ENCODE measurements around the gene AGBL1. TPM values are rescaled to one million over a fixed set of nuclear protein-coding genes. Genes with fewer than 3 reads are reported as not detected.

The AGBL1 gene
- total and polyA plus RNA-seq, 2 experiments from 2014 or later, result not detected

- Histone ChIP-seq H3K36me3 (ENCODE audit: low read depth) (no peaks in the 10 kb centered on the region), H3K4me3 (no peak overlapping the region), H3K4me1 (ENCODE audit: insufficient read depth) (no peaks in the 10 kb centered on the region), H3K79me2 (ENCODE audit: insufficient read depth) (no peaks in the 10 kb centered on the region), H3K9me2 (ENCODE audit: insufficient read depth) (no peaks in the 10 kb centered on the region), H3F3A (ENCODE audit: insufficient read depth) (no peaks in the 10 kb centered on the region), H3K27me3 (replicated peaks; ENCODE audit: insufficient read depth) (no peaks in the 10 kb centered on the region), H4K20me1 (ENCODE audit: insufficient read depth) (no peaks in the 10 kb centered on the region), H3K9me3 (ENCODE audit: low read depth) (no peaks in the 10 kb centered on the region), H3K9ac (no peak overlapping the region), H3K27ac (no peak overlapping the region), H2AFZ (no peak overlapping the region), H3K4me2 (ENCODE audit: unreplicated experiment) (no peak overlapping the region)
- no peak for DNase-seq
- 15 to 16% methylated on average over 10 of the region's 10 CpGs for WGBS, 2 experiments (ENCODE audit: low coverage in 1 of 2, low lambda C conversion rate in 2 of 2, missing lambda C conversion rate in 2 of 2)
- in situ Hi-C loops (cut with MboI), result no loop called here
- TF ChIP-seq EZH2 (IDR thresholded peaks at IDR 0.05; ENCODE audit: insufficient read depth, poor library complexity, severe bottlenecking) (no peak), EZH2phosphoT487 (IDR thresholded peaks at IDR 0.05; ENCODE audit: insufficient read depth, low read depth) (no peak)
These were observed 799.9 kb downstream of the AGBL1 start for GRCh38 chr15:86879250-86880229.

- H3K27ac ChIP-seq, result no peak overlapping the region
- no peak for TF ChIP-seq EZH2 (IDR thresholded peaks at IDR 0.05; ENCODE audit: insufficient read depth, poor library complexity, severe bottlenecking)
- no peak for TF ChIP-seq EZH2phosphoT487 (IDR thresholded peaks at IDR 0.05; ENCODE audit: insufficient read depth, low read depth)
- no peaks in the 10 kb centered on the region for H3K27me3 ChIP-seq (replicated peaks; ENCODE audit: insufficient read depth)
- H3F3A ChIP-seq (ENCODE audit: insufficient read depth), result no peaks in the 10 kb centered on the region
- DNase-seq, result no peak
- H4K20me1 ChIP-seq (ENCODE audit: insufficient read depth), result no peaks in the 10 kb centered on the region
- WGBS, 2 experiments (ENCODE audit: low coverage in 1 of 2, low lambda C conversion rate in 2 of 2, missing lambda C conversion rate in 2 of 2), result 0 to 6% methylated on average over 1 of the region's 1 CpG
- no peak overlapping the region for H2AFZ ChIP-seq
- peaks cover 7% of the 10 kb centered on the region for H3K9me3 ChIP-seq (ENCODE audit: low read depth)
- no peaks in the 10 kb centered on the region for H3K9me2 ChIP-seq (ENCODE audit: insufficient read depth)
- no peak overlapping the region for H3K4me2 ChIP-seq (ENCODE audit: unreplicated experiment)
- H3K4me1 ChIP-seq (ENCODE audit: insufficient read depth), result no peaks in the 10 kb centered on the region
- H3K79me2 ChIP-seq (ENCODE audit: insufficient read depth), result no peaks in the 10 kb centered on the region
- H3K4me3 ChIP-seq, result no peak overlapping the region
- H3K9ac ChIP-seq, result no peak overlapping the region
- H3K36me3 ChIP-seq (ENCODE audit: low read depth), result no peaks in the 10 kb centered on the region
- in situ Hi-C loops (cut with MboI), result no loop called here
These were observed 805.9 kb downstream of the AGBL1 start for GRCh38 chr15:86885616-86886015.

DNA sequence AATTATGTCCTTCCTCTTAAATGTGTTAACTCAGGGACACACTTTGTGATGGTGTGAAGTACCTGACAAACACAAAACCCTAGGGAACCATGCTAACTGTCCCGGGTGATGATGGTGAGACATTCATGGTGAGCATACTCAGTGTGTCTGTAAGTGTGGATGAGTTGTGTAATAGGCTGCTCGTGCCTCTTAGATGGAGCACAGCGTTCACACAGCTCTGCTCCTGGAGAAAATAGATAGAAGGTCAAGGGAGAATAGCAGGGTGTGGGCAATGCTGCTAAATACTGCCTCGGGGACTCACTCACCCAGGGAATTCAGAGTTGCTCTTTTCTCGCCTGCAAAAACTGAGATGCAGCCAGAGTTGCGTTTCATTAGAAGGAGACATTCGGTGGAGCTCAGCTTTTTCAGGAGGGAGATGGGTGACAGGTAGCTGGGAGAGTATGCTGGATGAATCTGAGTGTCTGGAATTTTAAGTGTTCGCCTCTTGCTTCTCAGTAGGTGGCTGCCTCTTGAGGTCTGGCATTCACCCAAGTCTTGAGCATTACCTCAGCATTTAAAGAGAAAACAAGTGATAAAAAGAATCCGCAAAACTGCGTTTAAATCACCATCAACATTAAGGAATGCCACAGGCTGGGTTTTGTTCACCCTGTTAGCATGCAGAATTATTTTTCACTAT is 813.2 kb downstream of the AGBL1 start:
- WGBS, 2 experiments (ENCODE audit: low coverage in 1 of 2, low lambda C conversion rate in 2 of 2, missing lambda C conversion rate in 2 of 2), result 2 to 5% methylated on average over 10 of the region's 10 CpGs
- H3K27me3 ChIP-seq (replicated peaks; ENCODE audit: insufficient read depth), result no peaks in the 10 kb centered on the region
- H3K27ac ChIP-seq, result no peak overlapping the region
- peaks cover 4% of the 10 kb centered on the region for H3K9me3 ChIP-seq (ENCODE audit: low read depth)
- DNase-seq, result no peak
- H3K79me2 ChIP-seq (ENCODE audit: insufficient read depth), result no peaks in the 10 kb centered on the region
- no peak overlapping the region for H3K4me2 ChIP-seq (ENCODE audit: unreplicated experiment)
- H3K36me3 ChIP-seq (ENCODE audit: low read depth), result no peaks in the 10 kb centered on the region
- H3K9me2 ChIP-seq (ENCODE audit: insufficient read depth), result no peaks in the 10 kb centered on the region
- H3F3A ChIP-seq (ENCODE audit: insufficient read depth), result no peaks in the 10 kb centered on the region
- no peak overlapping the region for H2AFZ ChIP-seq
- H3K4me1 ChIP-seq (ENCODE audit: insufficient read depth), result no peaks in the 10 kb centered on the region
- no peak for TF ChIP-seq EZH2phosphoT487 (IDR thresholded peaks at IDR 0.05; ENCODE audit: insufficient read depth, low read depth)
- no peak for TF ChIP-seq EZH2 (IDR thresholded peaks at IDR 0.05; ENCODE audit: insufficient read depth, poor library complexity, severe bottlenecking)
- in situ Hi-C loops (cut with MboI), result no loop called here
- no peak overlapping the region for H3K4me3 ChIP-seq
- no peaks in the 10 kb centered on the region for H4K20me1 ChIP-seq (ENCODE audit: insufficient read depth)
- no peak overlapping the region for H3K9ac ChIP-seq

DNA sequence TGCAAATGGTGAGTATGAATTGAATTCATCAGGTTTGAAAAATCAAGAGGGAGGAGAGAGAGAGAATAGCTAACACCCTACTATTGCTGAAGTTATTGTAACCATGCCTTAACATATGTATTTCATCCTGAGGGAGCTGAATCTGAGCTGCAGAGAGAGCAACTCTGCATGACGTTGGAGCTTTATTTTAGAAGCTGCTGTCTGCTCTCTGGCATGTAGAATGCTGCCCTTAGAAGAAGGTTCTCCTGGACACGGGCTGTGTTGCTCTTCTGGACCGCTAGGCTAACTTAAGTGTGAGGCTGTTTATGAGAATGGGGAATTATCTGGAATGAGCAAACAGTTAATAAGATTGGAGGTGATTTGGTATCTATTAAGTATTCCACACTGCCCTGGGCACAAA is 814.6 kb downstream of the AGBL1 start:
- H3K36me3 ChIP-seq (ENCODE audit: low read depth), result no peaks in the 10 kb centered on the region
- H4K20me1 ChIP-seq (ENCODE audit: insufficient read depth), result no peaks in the 10 kb centered on the region
- peaks cover 4% of the 10 kb centered on the region for H3K9me3 ChIP-seq (ENCODE audit: low read depth)
- H3K79me2 ChIP-seq (ENCODE audit: insufficient read depth), result no peaks in the 10 kb centered on the region
- H3K4me2 ChIP-seq (ENCODE audit: unreplicated experiment), result no peak overlapping the region
- no peaks in the 10 kb centered on the region for H3F3A ChIP-seq (ENCODE audit: insufficient read depth)
- WGBS, 2 experiments (ENCODE audit: low coverage in 1 of 2, low lambda C conversion rate in 2 of 2, missing lambda C conversion rate in 2 of 2), result 13 to 22% methylated on average over 3 of the region's 3 CpGs
- H3K9me2 ChIP-seq (ENCODE audit: insufficient read depth), result no peaks in the 10 kb centered on the region
- in situ Hi-C loops (cut with MboI), result no loop called here
- H3K4me1 ChIP-seq (ENCODE audit: insufficient read depth), result no peaks in the 10 kb centered on the region
- H3K4me3 ChIP-seq, result no peak overlapping the region
- no peak overlapping the region for H3K9ac ChIP-seq
- TF ChIP-seq EZH2phosphoT487 (IDR thresholded peaks at IDR 0.05; ENCODE audit: insufficient read depth, low read depth), result no peak
- TF ChIP-seq EZH2 (IDR thresholded peaks at IDR 0.05; ENCODE audit: insufficient read depth, poor library complexity, severe bottlenecking), result no peak
- no peaks in the 10 kb centered on the region for H3K27me3 ChIP-seq (replicated peaks; ENCODE audit: insufficient read depth)
- H3K27ac ChIP-seq, result no peak overlapping the region
- no peak for DNase-seq
- no peak overlapping the region for H2AFZ ChIP-seq

Measured in GM23248 (cell line).